Measurements from ENCODE around the gene ARMCX1. TPM values are rescaled to one million over a fixed set of nuclear protein-coding genes. Genes with fewer than 3 reads are reported as not detected.
"Not testable (repeated sequence)": the region's sequence is repeated elsewhere in the genome, so short reads cannot be mapped to it uniquely, and the experiment has no call there.

Gene ARMCX1
- total RNA-seq, 2 donors from 2014 or later, result 29.1 to 30.1 TPM

DNA sequence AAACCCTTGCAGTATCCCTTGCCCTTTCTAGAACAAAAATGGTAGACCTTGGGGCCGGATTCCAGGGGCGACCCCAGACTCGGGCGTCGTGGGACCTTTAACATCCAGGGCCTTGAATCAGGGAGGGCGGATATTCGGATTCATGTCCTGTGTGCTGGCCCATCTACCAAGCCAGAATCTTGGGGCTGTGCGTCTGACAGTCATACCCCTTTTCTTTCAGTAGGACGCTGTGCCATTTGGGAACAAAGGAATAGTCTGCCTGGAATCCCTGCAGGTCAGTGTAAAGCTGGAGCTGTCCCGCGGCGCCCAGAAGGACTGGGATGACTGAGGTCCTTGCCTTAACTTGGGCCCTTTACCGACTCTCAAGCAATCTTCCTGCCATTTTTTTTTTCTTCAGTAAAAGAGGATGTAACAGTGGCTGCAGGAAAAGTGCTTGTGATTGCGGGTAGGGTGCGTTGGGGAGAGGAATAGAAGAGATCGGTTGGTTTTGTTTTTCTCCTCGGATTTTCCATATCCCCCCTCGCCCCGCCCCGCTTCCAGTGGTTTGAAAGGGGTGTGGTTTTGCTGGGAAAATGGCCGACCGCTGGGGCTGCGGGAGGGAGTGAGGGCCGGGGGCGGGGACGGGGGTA lies 518 bp downstream of the ARMCX1 start:
- H3K27me3 ChIP-seq (replicated peaks; ENCODE audit: insufficient read depth), result no peaks in the 10 kb centered on the region
- DNase-seq (ENCODE audit: low spot score) (no peak), ATAC-seq (ENCODE audit: insufficient number of reproducible peaks, low FRiP score, low read depth) (no peak)
- TF ChIP-seq, protein P1, sequence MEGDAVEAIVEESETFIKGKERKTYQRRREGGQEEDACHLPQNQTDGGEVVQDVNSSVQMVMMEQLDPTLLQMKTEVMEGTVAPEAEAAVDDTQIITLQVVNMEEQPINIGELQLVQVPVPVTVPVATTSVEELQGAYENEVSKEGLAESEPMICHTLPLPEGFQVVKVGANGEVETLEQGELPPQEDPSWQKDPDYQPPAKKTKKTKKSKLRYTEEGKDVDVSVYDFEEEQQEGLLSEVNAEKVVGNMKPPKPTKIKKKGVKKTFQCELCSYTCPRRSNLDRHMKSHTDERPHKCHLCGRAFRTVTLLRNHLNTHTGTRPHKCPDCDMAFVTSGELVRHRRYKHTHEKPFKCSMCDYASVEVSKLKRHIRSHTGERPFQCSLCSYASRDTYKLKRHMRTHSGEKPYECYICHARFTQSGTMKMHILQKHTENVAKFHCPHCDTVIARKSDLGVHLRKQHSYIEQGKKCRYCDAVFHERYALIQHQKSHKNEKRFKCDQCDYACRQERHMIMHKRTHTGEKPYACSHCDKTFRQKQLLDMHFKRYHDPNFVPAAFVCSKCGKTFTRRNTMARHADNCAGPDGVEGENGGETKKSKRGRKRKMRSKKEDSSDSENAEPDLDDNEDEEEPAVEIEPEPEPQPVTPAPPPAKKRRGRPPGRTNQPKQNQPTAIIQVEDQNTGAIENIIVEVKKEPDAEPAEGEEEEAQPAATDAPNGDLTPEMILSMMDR (IDR thresholded peaks at IDR 0.05), result no peak
- no peaks in the 10 kb centered on the region for H3K9me3 ChIP-seq
- H3K36me3 ChIP-seq, result no peaks in the 10 kb centered on the region
- H3K27ac ChIP-seq, result peak overlapping the region; percentile 80 to 84
- peak overlapping the region; percentile 80 for H3K4me3 ChIP-seq
- H3K4me1 ChIP-seq (ENCODE audit: control insufficient read depth in 1 of 2, low read depth in 2 of 2), result no peaks in the 10 kb centered on the region

DNA sequence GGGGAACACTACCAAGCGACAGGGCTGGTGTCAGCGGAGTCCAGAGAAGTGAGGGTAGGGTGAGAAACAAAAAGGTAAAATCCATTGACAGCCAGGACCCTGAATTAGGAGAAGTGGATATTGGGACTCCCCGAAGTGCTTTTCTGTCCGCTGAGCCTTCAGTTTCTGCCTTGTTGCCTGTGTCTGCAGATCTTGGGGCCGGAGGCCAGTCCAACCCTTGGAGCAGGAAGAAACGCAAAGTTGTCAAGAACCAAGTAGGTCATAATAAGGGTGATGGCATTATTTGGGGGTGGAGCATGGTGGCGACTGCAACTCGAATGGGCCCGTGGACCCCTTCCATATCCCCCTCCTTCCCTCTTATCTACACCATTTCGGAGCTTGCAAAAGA lies 1.0 kb downstream of the ARMCX1 start:
- TF ChIP-seq, protein P1 (IDR thresholded peaks at IDR 0.05), result no peak
- DNase-seq (ENCODE audit: low spot score) (no peak), ATAC-seq (ENCODE audit: insufficient number of reproducible peaks, low FRiP score, low read depth) (no peak)
- Histone ChIP-seq H3K4me1 (ENCODE audit: control insufficient read depth in 1 of 2, low read depth in 2 of 2) (no peaks in the 10 kb centered on the region), H3K9me3 (no peaks in the 10 kb centered on the region), H3K27me3 (replicated peaks; ENCODE audit: insufficient read depth) (no peaks in the 10 kb centered on the region), H3K27ac (peak overlapping the region; percentile 80 to 84), H3K4me3 (peak overlapping the region; percentile 80), H3K36me3 (no peaks in the 10 kb centered on the region)

DNA sequence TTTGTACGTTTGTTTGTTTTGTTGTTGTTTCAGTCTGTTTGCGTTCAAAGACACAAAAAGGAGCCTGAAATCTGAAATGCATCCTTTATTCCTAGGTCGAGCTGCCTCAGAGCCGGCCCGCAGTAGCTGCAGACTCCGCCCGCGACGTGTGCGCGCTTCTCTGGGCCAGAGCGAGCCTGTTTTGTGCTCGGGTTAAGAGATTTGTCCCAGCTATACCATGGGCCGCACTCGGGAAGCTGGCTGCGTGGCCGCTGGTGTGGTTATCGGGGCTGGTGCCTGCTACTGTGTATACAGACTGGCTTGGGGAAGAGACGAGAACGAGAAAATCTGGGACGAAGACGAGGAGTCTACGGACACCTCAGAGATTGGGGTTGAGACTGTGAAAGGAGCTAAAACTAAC lies 2.4 kb downstream of the ARMCX1 start:
- no peaks in the 10 kb centered on the region for H3K9me3 ChIP-seq
- TF ChIP-seq, protein P1 (IDR thresholded peaks at IDR 0.05), result no peak
- no peak for ATAC-seq (ENCODE audit: insufficient number of reproducible peaks, low FRiP score, low read depth)
- no peaks in the 10 kb centered on the region for H3K36me3 ChIP-seq
- no peak overlapping the region for H3K4me3 ChIP-seq
- no peaks in the 10 kb centered on the region for H3K4me1 ChIP-seq (ENCODE audit: control insufficient read depth in 1 of 2, low read depth in 2 of 2)
- no peak overlapping the region for H3K27ac ChIP-seq
- no peaks in the 10 kb centered on the region for H3K27me3 ChIP-seq (replicated peaks; ENCODE audit: insufficient read depth)
- DNase-seq (ENCODE audit: low spot score), result no peak

DNA sequence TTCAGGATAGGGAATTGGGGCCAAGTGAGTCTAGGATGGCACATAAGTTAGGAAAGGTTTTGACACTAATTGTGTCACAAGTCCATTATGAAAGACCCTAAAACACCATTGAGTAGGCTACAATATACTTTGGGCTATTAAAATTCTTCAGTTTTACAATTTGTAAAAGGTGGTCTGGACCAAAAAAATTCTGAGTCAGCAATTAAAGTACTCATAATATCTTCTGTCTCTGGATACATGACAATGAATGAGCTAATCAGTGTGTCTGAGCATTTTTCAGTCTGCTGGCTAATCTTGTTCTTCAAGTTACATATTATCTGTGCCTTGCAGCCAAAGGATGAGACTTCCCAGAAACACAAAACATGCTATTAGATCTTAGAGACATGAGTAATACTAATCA lies 14.3 kb downstream of the ARMCX1 start:
- Histone ChIP-seq H3K36me3 (no peaks in the 10 kb centered on the region), H3K27ac (no peak overlapping the region), H3K4me3 (no peak overlapping the region), H3K9me3 (no peaks in the 10 kb centered on the region), H3K4me1 (ENCODE audit: control insufficient read depth in 1 of 2, low read depth in 2 of 2) (no peaks in the 10 kb centered on the region), H3K27me3 (replicated peaks; ENCODE audit: insufficient read depth) (no peaks in the 10 kb centered on the region)
- no peak for ATAC-seq (ENCODE audit: insufficient number of reproducible peaks, low FRiP score, low read depth)
- TF ChIP-seq, protein P1 (IDR thresholded peaks at IDR 0.05), result no peak
- DNase-seq (ENCODE audit: low spot score), result no peak

DNA sequence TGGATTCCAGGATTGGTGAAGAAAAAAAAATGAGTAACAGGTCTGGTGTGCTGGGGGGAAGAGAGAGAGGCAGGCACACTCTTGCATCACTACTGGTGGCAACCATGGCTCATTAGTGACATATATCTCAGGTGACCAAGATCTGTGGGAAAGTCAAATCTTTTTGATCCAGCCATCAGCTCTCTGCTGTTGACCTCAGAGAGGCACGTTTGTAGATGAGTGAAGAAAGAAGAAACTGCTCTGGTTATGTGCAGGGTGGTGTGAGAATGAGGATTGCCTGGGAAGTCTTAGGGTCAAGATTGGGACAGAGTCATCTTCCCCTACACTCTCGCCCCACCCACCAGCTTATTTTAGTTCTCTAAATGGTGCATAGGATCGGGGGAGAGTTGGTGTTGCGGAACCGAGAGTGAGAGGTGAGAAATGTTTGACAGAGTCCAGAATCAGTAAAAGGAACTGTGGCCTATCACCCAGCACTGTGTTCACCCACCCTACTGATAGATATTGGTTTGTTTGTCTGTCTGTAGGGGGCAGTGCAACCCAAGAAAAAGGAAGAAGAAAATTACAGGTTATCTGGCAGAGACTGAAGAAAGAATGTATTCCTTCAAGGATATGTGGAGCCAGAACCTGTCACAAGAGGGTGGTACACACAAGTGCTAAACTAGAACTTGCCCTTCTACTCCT lies 45.5 kb downstream of the ARMCX1 start:
- ATAC-seq (ENCODE audit: insufficient number of reproducible peaks, low FRiP score, low read depth) (no peak), DNase-seq (ENCODE audit: low spot score) (no peak)
- H3K36me3 ChIP-seq, result no peaks in the 10 kb centered on the region
- no peaks in the 10 kb centered on the region for H3K27me3 ChIP-seq (replicated peaks; ENCODE audit: insufficient read depth)
- no peak overlapping the region for H3K4me3 ChIP-seq
- no peaks in the 10 kb centered on the region for H3K4me1 ChIP-seq (ENCODE audit: control insufficient read depth in 1 of 2, low read depth in 2 of 2)
- no peaks in the 10 kb centered on the region for H3K9me3 ChIP-seq
- TF ChIP-seq, protein P1 (IDR thresholded peaks at IDR 0.05), result peak; percentile 54
- no peak overlapping the region for H3K27ac ChIP-seq

DNA sequence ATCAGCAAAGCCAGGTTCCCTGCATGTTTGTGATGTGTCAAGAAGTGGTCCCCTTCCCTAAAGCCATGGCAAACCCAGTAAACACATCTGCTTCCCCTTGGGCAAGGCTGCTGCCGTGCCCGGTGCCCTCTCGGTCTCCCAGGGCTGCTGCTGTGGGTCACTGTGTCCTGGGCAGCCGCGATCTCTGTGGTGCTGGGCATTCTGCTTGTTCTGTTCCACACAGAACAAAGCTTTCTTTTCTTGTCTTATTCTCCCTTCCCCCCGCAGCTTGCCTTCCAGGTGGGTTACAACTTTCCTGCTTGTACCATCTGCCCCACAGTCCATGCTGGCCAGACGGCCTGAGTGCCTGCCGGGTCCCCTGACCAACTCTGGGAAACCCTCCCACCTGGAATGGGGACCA lies 49.2 kb downstream of the ARMCX1 start:
- not testable (repeated sequence) for H3K36me3 ChIP-seq; DNase-seq (ENCODE audit: low spot score); H3K4me3 ChIP-seq; H3K9me3 ChIP-seq; H3K4me1 ChIP-seq (ENCODE audit: control insufficient read depth in 1 of 2, low read depth in 2 of 2); H3K27me3 ChIP-seq (replicated peaks; ENCODE audit: insufficient read depth); ATAC-seq (ENCODE audit: insufficient number of reproducible peaks, low FRiP score, low read depth); H3K27ac ChIP-seq

All from thoracic aorta (tissue), 2 donors.